HuH-7.5 (cell line): ENCODE measurements around the gene FAAP20.
"Not testable (repeated sequence)": the region's sequence is repeated elsewhere in the genome, so short reads cannot be mapped to it uniquely, and the experiment has no call there.

Experiments
- DNase-seq: peaks from one replicate; pipeline ENCODE4 v3.0.0; 2011; ENCODE audit warnings: low spot score

FAAP20 gene

GRCh38 chr1:2156866-2157265 is 37.7 kb downstream of the FAAP20 start:
- no peak for DNase-seq

GRCh38 chr1:2155788-2156187 is 38.8 kb downstream of the FAAP20 start:
- no peak for DNase-seq

- no peak for DNase-seq
These were observed 39.4 kb downstream of the FAAP20 start for GRCh38 chr1:2155147-2155598.

- no peak for DNase-seq
These were observed 40.5 kb downstream of the FAAP20 start for GRCh38 chr1:2154022-2154421.

DNA sequence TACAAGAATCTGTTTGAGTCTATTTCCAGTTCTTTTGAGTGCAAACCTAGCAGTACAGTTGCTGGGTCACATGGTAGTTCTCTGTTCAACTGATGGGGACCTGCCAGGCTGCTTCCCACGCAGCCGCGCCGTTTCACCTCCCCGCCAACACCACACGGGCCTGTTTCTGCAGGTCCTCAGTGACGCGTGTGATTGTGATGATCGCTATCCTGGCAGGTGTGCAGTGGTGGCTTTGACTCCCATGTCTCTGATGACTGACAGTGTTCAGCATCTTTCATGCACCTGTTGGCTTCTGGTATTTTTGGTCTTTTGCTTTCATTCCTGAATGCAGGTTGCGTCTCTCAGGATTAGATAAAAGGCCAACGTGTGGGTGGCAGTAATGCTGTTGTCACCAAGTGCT is 41.6 kb downstream of the FAAP20 start:
- no peak for DNase-seq

DNA sequence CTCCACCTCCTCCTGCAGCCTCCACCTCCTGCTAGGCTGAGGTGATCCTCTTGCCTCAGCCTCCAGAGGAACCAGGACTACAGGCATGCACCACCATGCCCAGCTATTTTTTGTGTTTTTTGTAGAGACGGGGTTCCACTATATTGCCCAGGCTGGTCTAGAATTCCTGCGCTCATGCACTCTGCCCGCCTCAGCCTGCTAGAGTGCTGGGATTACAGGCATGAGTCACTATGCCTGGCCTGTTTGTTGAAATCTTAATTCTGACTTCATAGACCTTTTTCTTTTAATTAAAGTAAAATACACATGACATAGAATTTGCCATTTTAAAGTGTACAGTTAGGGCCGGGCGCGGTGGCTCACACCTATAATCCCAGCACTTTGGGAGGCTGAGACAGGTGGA is 42.7 kb downstream of the FAAP20 start:
- DNase-seq, result no peak

GRCh38 chr1:2151252-2151651 is 43.3 kb downstream of the FAAP20 start:
- no peak for DNase-seq

DNA sequence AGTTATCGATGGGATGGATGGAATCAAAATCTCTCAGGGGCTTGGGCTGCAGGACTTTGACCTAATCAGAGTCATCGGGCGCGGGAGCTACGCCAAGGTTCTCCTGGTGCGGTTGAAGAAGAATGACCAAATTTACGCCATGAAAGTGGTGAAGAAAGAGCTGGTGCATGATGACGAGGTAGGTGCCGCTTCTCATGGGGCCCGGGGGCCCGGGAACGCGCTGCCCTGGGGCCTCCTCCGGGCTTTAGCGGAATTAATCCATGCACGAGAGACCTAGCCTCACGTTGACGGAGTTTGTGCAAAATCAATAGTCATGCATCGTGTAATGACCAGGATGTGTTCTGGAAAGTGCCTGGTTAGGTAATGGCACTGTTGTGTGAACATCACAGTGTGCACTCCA is 43.8 kb downstream of the FAAP20 start:
- no peak for DNase-seq

DNA sequence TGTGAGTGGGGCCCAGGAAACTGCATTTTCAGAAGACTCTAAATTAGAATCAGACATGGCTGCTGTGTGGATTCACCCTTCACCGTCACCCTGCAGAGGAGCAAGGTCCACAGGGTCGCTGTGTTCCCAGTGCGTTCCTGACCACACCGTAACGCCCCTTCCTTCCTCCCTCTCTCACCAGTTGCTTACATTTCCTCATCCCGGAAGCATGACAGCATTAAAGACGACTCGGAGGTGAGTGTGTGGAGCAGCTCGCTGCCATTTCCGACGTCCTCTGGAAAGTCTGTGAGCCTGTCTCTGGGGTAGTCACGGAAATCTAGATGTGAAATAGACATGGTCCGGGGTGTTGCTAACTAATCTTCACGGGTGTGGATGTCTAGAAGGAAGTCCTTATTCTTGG is 45.9 kb downstream of the FAAP20 start:
- no peak for DNase-seq

- DNase-seq, result not testable (repeated sequence)
These were observed 46.7 kb downstream of the FAAP20 start for GRCh38 chr1:2147869-2148268.

GRCh38 chr1:2146836-2147517 is 47.6 kb downstream of the FAAP20 start:
- DNase-seq, result no peak

- no peak for DNase-seq
These were observed 48.4 kb downstream of the FAAP20 start for GRCh38 chr1:2145946-2146835.

- DNase-seq, result no peak
These were observed 50.0 kb downstream of the FAAP20 start for GRCh38 chr1:2144501-2145090.

GRCh38 chr1:2143814-2144500 is 50.6 kb downstream of the FAAP20 start:
- DNase-seq, result no peak

GRCh38 chr1:2141025-2141424 is 53.5 kb downstream of the FAAP20 start:
- no peak for DNase-seq
